ENCODE results near the gene CXCR2. TPM values are rescaled to one million over a fixed set of nuclear protein-coding genes. Genes with fewer than 3 reads are reported as not detected.

Gene CXCR2
- total RNA-seq, 2 donors from 2014 or later = 0.35 to 0.59 TPM

DNA sequence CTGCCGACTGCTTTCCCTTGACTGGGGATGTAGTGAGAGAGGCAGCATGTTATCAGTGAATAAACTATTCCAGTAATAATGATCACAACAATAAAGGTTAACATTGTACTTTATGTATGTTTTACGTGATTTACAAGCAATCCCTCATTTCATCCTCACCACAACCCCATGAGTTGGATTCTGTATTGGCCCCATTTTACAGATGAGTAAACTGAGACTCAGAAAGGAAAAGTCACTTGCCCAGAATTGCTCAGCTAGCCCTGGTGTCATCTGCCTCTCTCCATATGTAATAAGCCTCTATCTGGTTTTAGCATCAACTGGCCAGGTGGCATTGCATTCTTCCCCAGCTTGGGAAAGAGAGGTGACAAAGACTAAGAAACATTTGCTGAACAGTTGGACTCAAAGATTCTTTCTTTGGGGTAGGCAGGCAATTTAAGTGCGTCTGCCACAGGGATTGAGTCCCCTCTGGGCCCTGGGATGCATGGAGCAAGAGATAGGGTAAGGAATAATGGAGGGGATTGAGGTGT, 2.2 kb downstream of the CXCR2 start:
- H3K4me1 ChIP-seq = no peaks in the 10 kb centered on the region
- no peaks in the 10 kb centered on the region for H3K36me3 ChIP-seq
- H3K27me3 ChIP-seq = no peaks in the 10 kb centered on the region
- no peak for DNase-seq (ENCODE audit: low spot score)
- H3K4me3 ChIP-seq = no peak overlapping the region
- H3K9me3 ChIP-seq = peaks cover 0 to 1% of the 10 kb centered on the region in 2 donors
- H3K27ac ChIP-seq = no peak overlapping the region
- TF ChIP-seq, protein P1, sequence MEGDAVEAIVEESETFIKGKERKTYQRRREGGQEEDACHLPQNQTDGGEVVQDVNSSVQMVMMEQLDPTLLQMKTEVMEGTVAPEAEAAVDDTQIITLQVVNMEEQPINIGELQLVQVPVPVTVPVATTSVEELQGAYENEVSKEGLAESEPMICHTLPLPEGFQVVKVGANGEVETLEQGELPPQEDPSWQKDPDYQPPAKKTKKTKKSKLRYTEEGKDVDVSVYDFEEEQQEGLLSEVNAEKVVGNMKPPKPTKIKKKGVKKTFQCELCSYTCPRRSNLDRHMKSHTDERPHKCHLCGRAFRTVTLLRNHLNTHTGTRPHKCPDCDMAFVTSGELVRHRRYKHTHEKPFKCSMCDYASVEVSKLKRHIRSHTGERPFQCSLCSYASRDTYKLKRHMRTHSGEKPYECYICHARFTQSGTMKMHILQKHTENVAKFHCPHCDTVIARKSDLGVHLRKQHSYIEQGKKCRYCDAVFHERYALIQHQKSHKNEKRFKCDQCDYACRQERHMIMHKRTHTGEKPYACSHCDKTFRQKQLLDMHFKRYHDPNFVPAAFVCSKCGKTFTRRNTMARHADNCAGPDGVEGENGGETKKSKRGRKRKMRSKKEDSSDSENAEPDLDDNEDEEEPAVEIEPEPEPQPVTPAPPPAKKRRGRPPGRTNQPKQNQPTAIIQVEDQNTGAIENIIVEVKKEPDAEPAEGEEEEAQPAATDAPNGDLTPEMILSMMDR (IDR thresholded peaks at IDR 0.05) = no peak

DNA sequence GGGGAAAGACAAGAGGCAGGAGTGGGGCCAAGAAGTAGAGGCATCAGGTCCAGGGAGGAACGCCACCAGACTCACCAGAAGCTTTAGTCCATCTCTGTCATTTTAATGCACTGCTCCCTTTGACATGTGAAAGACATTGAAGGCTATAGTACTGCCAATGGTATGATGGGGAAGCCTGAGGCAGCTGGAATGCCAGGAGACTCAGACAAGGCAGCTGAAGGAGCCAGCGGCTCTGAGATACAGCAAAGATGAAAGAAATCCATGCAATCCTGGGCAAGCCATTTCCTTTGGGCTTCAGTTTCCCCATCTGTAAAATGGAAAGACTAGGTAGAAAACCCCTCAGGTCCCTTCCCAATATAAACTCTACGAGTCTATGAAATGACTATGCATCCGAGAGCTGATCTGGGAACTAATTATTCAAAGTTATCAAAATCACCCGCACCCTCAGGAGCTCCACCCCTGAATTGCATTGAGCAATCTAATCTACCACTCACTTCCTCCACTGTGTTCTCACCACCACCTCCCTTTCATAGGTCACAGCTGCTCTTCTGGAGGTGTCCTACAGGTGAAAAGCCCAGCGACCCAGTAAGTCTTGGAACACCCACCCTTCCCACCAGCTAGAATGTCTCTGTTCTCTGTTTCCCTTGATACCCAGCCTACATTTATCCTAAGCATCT, 3.1 kb downstream of the CXCR2 start:
- Histone ChIP-seq H3K9me3 (no peaks in the 10 kb centered on the region), H3K27ac (no peak overlapping the region), H3K36me3 (no peaks in the 10 kb centered on the region), H3K4me1 (no peaks in the 10 kb centered on the region), H3K27me3 (no peaks in the 10 kb centered on the region), H3K4me3 (no peak overlapping the region)
- no peak for DNase-seq (ENCODE audit: low spot score)
- TF ChIP-seq, protein P1 (IDR thresholded peaks at IDR 0.05) = no peak

DNA sequence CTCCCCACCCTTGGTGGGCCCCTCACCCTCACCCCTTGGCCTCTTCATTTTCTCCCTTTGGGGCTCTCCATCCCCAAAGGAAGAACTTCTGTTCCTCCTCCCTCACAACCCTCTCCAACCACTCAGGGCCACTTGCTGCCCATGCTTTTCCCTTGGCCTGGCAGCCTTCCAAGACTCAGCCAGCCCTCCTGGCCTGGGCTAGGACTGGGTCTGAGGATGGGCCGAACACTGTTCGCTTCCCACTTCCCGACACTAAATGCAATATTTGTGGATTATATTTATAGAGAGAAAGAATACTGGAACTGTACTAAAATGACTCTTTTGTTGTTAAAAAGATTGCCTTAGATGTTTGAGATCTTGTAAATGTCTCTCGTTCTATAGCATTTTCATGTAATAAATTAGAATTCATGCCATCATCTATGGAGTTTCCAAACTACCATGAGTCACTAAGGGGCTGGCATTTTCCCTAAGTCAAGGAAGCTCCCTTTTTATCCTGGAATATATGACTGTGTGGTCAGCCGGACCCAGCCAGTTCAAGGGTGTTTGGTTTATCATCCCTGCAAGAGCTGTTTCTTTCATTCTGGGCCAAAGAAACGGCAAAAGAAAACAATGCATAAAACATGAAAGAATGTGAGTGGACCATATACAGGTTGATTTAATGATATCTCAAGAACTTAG, 3.8 kb downstream of the CXCR2 start:
- H3K36me3 ChIP-seq = no peaks in the 10 kb centered on the region
- TF ChIP-seq, protein P1 (IDR thresholded peaks at IDR 0.05) = no peak
- no peak for DNase-seq (ENCODE audit: low spot score)
- no peak overlapping the region for H3K27ac ChIP-seq
- no peaks in the 10 kb centered on the region for H3K9me3 ChIP-seq
- H3K4me1 ChIP-seq = no peaks in the 10 kb centered on the region
- no peak overlapping the region for H3K4me3 ChIP-seq
- no peaks in the 10 kb centered on the region for H3K27me3 ChIP-seq

GRCh38 chr2:218130377-218130776, 4.5 kb downstream of the CXCR2 start:
- no peaks in the 10 kb centered on the region for H3K4me1 ChIP-seq
- H3K27ac ChIP-seq = no peak overlapping the region
- H3K4me3 ChIP-seq = no peak overlapping the region
- H3K27me3 ChIP-seq = no peaks in the 10 kb centered on the region
- H3K36me3 ChIP-seq = no peaks in the 10 kb centered on the region
- DNase-seq (ENCODE audit: low spot score) = no peak
- no peaks in the 10 kb centered on the region for H3K9me3 ChIP-seq
- TF ChIP-seq, protein P1 (IDR thresholded peaks at IDR 0.05) = no peak

DNA sequence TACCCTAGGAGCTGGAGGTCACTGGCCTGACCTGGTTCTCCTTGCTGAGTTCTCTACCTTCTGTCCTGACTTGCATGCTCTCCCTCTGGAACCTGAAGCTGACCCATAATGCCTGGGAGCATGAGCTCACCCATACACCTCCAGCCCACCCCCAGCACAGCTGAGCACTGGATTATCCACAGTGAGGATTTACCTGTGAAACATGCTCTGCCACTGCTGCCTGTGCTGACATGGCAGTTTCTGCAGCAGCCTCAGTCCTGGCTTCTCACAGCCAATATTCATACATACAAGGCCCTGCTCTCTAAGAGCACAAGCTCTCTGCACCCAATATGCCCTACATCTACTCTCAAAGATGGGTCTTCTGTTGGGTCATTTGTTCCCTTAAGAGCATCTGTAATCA, 5.0 kb downstream of the CXCR2 start:
- no peaks in the 10 kb centered on the region for H3K9me3 ChIP-seq
- H3K4me1 ChIP-seq = no peaks in the 10 kb centered on the region
- TF ChIP-seq, protein P1 (IDR thresholded peaks at IDR 0.05) = no peak
- no peak overlapping the region for H3K4me3 ChIP-seq
- H3K27ac ChIP-seq = no peak overlapping the region
- DNase-seq (ENCODE audit: low spot score) = no peak
- H3K36me3 ChIP-seq = no peaks in the 10 kb centered on the region
- no peaks in the 10 kb centered on the region for H3K27me3 ChIP-seq

Measured in right atrium auricular region (tissue), 2 donors.